Activated CD4-positive, alpha-beta T cell treated with anti-CD3 and anti-CD28 coated beads, Interleukin-2, amount 50 U/mL, for 4 hours (primary cell): ENCODE measurements around the gene RRBP1.

Source experiments
- DNase-seq, 2 experiments: peaks; one replicate each; pipeline ENCODE4 v3.0.0-alpha.2; 2020

RRBP1 gene

GRCh38 chr20:17681726-17682102 is 328 bp downstream of the RRBP1 start:
- no peak for DNase-seq

DNA sequence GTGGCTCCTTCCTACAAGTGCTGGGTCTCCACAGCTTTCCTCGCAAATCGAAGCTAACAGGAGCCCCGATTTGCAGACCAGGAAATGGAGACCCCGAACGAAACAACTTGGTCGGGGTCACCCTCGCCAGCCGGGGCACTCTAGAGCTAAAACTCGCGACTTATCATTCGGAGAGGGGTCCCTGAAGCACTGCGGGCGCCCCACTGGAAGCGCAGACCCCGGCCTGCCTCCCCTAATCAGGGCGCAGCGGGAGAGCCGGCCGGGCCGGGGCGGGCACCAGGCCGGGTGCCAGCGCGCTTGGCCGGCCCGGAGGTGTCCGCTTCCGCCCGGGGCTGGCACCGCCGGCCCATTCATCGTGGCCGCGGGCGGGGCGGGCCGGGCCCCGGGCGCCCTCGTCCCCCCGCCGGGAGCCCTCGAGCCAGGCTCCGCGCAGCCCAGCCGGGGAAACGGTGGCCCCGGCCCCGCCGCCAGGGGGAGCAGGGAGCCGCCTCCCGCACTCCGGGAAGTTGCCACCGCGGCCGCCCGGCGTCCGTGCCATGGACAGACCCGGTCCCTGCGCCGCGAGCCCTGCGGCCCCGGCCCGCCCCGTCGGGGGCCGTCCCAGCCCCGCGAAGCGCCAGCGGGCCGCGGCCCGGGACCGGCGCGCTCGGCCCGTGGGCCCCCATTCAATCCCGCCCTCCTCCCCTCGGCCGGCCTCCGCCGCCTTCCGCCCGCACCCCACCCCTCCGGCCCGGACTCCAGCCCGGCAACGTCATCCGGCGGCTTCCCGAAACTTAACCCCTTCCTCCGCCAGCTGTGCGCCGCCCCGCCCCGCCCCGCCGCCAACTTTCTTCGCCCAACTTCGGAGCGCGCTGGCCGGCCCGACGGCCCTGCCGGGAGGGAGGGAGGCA is 961 bp downstream of the RRBP1 start:
- peak; percentile 70 to 73 for DNase-seq

- DNase-seq = no peak
These were observed 1.9 kb downstream of the RRBP1 start for GRCh38 chr20:17679941-17680835.

GRCh38 chr20:17678886-17679285 is 3.2 kb downstream of the RRBP1 start:
- DNase-seq = no peak

DNA sequence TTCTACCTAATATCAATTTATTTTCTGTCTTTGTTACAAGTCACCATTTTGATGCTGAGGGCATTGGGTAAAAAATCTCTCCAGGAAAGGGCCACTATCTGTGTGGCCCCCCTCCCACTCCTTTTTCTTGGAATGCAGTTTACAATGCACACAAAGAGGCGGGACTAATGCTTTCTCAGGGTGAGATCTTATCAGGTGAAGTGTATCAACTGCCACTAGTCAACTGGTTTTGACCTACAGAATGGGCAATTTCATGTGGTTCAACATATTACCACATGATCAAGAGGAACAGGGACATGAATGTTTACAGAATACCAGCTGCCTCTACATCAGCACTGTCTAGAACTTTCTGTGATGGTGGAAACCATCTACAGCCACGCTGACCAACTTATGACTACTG is 3.7 kb downstream of the RRBP1 start:
- no peak for DNase-seq

DNA sequence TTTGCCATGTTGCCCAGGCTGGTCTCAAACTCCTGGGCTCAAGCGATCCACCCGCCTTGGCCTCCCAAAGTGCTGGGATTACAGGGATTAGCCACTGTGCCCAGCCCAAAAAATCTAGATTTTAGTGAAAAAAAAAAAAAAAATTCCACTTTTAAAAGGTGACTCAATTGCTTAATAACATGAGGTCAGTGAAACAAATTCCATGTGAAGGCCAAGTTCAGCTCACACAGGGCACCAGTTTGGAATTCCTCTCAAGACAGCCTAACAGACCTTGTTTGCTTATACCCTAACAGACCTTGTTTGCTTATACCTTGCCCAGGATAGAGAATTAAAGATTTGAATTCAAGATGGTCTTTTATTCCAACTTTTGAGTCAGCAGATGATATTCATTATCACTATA is 5.1 kb downstream of the RRBP1 start:
- DNase-seq = no peak

- DNase-seq = no peak
These were observed 5.7 kb downstream of the RRBP1 start for GRCh38 chr20:17676378-17676759.

DNA sequence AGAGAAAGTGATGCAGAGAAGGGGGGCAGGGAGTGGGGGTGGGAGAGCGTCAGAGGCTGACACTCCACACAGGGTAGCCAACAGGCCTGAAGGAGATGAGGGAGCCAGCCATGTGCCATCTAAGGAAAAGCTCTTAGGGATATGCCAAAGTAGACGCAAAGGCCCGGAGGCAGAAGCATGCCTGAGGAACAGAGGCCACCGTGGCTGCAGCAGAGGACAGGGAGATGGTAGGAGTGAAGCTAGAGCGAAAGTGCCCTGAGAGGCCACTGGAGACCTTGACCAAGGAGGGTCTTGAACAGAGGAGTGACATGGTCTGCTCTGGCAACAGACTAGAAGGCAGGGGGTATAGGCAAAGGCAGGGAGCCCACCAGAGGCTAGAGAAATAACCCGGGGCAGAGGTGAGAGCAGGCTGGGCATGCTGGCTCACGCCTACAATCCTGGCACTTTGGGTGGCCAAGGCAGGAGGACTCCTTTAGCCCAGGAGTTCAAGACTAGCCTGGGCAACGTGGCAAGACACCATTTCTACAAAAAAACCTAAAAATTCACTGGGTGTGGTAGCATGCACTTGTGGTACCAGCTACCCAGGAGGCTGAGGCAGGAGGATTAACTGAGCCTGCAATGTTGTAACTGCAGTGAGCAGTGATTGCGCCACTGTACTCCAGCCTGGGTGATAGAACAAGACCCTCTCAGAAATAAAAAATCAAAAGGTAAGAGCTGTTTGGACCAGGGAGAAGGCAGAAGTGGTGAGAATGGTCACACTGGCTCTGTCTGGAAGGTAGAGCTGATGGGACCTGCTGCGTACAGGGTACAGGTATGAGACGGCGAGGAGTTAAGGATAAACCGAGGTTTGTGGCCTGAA is 6.3 kb downstream of the RRBP1 start:
- no peak for DNase-seq

DNA sequence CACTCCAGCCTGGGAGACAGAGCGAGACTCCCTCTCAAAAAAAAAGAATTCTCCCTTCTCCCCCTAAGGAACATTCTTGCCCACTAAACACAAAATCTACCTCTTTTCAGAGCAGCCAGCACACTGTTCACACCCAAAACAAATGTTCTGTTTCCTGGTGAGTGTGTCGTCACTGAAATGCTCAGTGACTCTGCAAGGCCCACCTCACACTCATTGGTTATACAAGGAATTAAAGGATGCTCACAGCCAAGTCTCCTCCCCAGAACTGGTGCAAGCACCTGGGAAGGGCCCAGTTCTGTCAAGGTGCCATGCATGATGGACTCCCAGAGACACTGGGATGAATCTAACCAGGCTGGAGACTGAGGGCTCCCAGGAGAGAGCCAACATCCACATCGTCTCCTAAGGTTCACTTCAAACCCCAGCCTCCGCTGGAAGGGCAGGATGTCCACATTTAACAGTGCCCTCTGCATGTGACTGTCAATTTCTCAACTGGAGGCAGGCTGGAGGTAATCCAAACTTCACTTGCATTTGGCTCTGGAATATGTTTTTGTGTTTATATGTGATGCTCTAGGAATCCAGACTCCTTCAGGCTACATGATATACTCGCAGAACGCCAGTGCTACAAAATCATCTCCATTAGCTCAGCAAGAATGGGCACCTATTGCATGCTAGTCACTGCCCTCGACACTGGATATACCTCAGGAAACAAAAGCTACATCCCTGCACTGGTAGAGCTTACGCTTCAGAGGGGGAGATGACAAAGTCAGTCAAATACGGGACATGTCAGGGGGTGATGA is 7.1 kb downstream of the RRBP1 start:
- DNase-seq = no peak

DNA sequence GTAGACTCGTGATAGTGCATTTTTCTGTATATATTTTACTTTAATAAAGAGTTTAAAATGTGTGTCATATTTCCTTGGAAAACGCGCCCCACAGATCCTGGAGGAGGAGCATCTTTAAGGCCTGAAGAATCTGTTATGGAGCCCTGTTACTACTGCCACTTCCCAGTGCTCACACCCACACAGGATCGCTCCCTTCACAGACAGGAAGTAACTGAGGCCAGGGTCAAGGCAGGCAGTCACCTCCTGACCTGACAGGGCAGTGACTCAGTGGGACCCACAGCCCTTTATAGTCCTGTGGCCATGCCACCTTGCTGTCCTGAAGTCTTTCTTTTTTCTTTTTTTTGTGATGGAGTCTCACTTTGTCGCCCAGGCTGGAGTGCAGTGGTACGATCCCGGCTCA is 9.0 kb downstream of the RRBP1 start:
- DNase-seq = no peak

DNA sequence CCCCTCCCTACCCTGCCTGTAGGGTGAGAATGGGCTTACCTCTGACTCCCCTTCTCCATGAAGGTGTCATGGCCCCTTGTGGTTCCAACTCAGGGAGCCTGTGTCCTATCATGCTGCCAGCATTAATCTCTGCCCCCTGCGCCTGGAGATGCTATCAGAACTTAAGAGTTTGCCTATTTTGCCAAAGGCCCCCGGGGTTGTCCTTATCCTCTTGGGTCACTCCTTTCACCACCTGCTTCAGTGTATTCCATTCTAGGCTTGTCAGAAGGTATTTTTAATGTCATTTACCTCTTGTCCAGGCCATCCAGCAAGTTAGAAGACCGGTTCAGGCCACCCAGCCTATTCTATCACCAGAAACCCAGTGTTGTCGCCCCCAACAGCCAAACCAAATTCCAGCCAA is 10.5 kb downstream of the RRBP1 start:
- DNase-seq = no peak

DNA sequence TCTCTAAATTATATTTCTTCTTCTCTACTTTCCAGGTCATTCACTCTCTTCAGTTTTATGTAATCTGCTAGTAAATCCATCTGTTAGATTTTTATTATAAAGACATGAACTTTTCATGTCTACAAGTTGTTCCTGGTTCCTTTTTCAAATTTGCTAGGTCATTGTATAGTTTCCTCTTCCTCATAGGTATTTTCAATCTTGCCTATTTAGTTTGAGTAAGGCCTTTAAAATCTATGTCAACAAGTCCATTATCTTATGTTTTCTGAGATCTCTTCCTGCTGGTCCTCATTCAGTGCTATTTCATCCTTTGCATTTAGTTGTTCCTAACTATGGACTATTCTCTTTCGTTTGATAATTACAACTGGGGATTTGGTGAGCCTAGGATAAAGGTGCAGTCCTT is 11.0 kb downstream of the RRBP1 start:
- DNase-seq = no peak

DNA sequence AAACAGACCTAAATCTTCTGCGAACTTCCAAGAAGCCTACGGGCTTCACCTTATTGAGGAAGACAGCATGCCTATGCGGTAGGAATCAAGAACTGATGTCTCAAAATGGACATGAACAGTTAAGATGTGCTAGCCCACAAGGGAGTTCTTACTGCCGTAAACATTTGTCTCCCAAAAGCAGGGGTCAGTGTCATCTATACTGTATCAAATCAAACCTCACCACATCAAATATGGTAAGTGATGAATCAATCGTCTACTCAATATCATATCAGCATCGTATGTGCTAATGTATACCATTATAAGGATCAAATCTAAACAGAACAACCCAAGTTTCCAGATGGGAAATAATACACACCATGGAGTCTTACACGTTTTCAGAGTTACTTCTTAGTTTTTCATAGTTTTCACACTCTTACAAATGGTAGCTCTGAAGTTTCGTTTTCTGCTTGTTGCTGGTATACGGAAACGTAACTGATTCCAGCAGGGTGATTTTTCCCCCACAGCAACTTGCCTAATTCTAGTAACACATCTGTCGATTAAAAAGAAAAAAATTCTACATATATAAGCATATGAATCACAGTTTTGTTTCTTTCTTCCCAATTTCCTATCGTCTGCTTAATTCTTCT is 12.6 kb downstream of the RRBP1 start:
- no peak for DNase-seq

GRCh38 chr20:17668432-17668831 is 13.6 kb downstream of the RRBP1 start:
- DNase-seq = no peak

DNA sequence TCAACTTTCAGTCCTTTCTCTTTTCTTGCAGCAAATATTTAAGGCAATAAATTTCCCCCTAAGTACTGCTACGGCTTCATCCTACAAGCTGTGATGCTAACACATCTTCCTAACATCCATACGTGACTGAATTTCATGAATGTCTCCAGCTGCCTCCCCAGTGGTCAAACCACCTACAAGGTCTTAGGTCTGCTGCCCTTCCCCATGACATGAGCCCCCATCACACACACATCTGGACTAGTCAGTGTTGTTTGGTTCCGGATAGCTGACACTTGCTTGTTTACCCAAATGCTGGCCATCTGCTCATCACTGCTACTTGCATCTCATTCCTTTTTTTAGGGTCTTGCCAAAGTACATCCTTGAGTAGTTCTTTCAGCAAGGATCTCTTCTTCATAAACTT is 14.6 kb downstream of the RRBP1 start:
- no peak for DNase-seq

- no peak for DNase-seq
These were observed 15.6 kb downstream of the RRBP1 start for GRCh38 chr20:17666481-17666880.

DNA sequence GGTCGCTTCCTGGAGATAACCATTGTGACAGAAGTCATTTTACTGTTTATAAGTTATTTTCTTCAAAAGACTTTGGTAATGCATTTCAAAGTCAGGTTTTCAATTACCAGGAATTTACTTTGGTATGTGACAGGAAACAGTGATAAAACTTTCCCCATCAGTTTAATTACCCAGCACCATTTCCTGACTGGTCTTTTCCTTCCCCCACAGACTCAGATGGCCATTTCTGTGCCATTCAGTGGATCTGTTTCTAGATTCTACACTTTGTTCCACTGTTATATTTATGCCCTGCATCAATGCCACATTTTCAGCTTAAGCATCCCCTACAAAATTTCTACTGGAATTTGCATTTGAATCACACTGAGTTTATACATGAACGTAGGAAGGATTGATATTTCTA is 16.3 kb downstream of the RRBP1 start:
- no peak for DNase-seq

DNA sequence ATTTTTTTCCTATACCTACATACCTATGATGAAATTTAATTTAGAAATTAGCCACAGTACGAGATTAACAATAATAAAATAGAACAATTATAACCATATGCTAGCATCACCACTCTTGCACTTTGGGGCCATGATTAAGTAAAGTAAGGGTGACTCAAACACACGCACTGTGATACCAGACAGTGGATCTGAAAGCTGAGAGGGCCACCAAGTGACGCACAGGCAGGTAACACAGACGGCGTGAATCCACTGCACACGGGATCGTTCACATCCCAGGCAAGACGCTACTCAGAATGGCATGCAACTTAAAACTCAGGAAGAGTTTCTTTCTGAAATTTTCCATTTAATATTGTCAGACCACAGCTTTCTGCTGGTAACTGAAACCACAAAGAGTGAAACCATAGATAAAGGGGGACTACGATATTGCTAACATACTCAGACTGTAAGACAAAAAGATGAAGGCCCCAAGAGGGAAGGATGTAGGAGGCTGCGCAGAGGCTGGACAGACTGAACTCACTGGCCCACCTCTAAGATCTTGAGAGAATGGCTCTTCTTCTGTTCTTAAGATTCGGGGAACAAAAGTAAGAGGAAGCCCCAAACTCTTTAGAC is 17.9 kb downstream of the RRBP1 start:
- DNase-seq = no peak

GRCh38 chr20:17663486-17663885 is 18.6 kb downstream of the RRBP1 start:
- no peak for DNase-seq

DNA sequence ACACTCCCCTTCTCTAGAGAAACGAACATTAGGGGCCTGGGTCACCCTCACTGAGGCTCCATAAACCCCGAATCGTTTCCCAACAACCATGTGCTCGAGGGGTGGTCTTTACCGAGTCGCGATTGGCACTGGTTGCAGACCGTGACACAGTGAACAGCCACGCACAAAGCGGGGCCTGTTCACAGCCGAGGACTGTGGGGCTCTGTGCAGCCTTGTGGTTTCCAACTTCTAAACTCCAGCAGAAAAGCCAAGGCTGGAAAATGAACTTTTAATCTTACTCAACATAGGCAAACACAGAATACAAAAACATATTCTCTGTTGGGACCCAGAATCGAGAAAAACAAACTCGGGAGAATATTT is 19.0 kb downstream of the RRBP1 start:
- no peak for DNase-seq

DNA sequence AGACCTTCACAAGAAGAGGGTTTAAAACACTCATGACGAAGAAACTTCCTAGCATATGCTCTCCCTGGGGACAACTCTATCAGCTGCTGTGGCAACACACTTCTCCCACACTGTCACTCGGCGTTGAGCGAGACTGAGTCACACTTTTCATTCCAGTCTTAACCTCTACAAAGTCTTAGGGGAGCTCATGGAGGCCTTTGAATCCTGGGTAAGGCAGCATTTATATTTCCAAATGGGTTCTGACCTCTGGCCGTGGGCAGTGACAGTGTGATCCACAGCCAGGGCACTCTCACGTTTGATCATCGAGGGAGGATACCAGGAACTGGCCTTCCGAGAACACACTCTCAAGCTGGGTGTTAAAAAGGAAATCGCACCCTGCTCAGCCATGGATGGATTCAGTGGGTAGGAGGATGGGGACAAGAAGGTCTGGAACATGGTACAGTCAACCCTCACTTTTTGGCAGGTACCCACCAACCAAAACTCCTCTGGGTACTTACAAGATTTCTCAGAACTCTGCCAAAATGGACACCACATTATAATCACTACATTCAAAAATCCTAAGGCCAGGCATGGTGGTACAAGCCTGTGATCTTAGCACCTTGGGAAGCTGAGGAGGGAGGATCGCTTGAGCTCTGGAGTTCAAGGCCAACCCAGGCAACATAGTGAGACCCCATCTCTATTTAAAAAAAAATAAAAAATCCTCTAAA is 19.6 kb downstream of the RRBP1 start:
- DNase-seq = no peak
